Measurements from ENCODE around the gene ARMC8. TPM values are rescaled to one million over a fixed set of nuclear protein-coding genes. Genes with fewer than 3 reads are reported as not detected.

The ARMC8 gene
- total RNA-seq, 1 experiment from 2014 or later = 63.6 TPM

DNA sequence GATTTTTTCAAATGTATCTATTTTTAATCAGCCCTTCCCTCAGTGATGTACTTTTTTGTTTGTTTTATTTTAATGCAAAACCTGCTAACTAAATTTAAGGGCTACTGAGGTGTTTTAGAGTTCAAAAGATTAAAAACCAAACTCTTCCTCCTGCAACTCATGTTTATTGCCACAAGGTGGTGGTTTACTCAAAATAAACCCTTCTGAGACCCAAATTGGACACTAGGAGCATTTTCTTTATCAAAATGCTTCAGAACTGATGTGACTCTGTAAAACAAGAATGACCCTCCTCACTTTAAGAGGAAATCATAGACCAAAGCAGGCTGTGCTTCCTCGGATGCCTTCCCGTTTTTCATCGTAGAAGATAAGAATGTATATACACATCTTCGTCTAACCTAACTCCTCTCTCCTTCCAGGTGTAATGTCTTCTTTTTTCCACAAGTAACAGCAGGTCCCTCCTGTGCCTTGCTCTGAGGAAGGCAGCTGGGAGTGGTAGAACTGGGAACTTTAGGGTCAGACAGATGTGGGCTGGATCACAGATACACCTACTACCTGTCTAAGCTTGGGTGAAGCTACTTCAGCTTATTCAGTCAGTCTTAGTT, 145.5 kb downstream of the ARMC8 start:
- Mint-ChIP-seq H3K27ac (peak overlapping the region in 1 of 3 experiments; percentile 49; a peak in 1 of 7 replicates), H3K9me3 (no peaks in the 10 kb centered on the region), H3K27me3 (ENCODE audit: low read depth) (peaks cover 8% of the 10 kb centered on the region), H3K4me3 (no peak overlapping the region), H3K4me1 (peaks cover 34 to 43% of the 10 kb centered on the region in 2 experiments), H3K36me3 (ENCODE audit: insufficient read depth in 1 of 3, low read depth in 3 of 3) (no peaks in the 10 kb centered on the region)
- H3K14ac ChIP-seq (ENCODE audit: insufficient read depth, low read length) = no peak overlapping the region
- H3K56ac ChIP-seq (ENCODE audit: insufficient read length, low read depth, low read length) = no peak overlapping the region
- H4K20me1 ChIP-seq (ENCODE audit: control insufficient read depth, insufficient read depth, insufficient read length) = no peaks in the 10 kb centered on the region
- H3K27ac ChIP-seq (ENCODE audit: insufficient read length, low read depth, low read length) = no peak overlapping the region
- H3K23me2 ChIP-seq (ENCODE audit: insufficient read length, low read depth, low read length, poor library complexity, severe bottlenecking) = peaks cover 7% of the 10 kb centered on the region
- H2BK15ac ChIP-seq (ENCODE audit: low read depth, low read length) = no peak overlapping the region
- no peak overlapping the region for H3T11ph ChIP-seq (ENCODE audit: low read length)
- no peaks in the 10 kb centered on the region for H3K79me2 ChIP-seq (ENCODE audit: insufficient read depth, low read length)
- H4K8ac ChIP-seq (replicated peaks; ENCODE audit: insufficient read length, low read depth, low read length) = no peak overlapping the region
- TF ChIP-seq, protein P1, sequence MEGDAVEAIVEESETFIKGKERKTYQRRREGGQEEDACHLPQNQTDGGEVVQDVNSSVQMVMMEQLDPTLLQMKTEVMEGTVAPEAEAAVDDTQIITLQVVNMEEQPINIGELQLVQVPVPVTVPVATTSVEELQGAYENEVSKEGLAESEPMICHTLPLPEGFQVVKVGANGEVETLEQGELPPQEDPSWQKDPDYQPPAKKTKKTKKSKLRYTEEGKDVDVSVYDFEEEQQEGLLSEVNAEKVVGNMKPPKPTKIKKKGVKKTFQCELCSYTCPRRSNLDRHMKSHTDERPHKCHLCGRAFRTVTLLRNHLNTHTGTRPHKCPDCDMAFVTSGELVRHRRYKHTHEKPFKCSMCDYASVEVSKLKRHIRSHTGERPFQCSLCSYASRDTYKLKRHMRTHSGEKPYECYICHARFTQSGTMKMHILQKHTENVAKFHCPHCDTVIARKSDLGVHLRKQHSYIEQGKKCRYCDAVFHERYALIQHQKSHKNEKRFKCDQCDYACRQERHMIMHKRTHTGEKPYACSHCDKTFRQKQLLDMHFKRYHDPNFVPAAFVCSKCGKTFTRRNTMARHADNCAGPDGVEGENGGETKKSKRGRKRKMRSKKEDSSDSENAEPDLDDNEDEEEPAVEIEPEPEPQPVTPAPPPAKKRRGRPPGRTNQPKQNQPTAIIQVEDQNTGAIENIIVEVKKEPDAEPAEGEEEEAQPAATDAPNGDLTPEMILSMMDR (conservative IDR thresholded peaks at IDR 0.05) = peak; percentile 76
- H2BK12ac ChIP-seq (ENCODE audit: insufficient read length, low read depth, low read length) = no peak overlapping the region
- no peaks in the 10 kb centered on the region for H3K27me3 ChIP-seq (ENCODE audit: insufficient read depth, low read length)
- H2BK5ac ChIP-seq (ENCODE audit: insufficient read length, low read length) = no peak overlapping the region
- no peaks in the 10 kb centered on the region for H3K9me3 ChIP-seq (ENCODE audit: control insufficient read depth, low read depth, low read length)
- H2AK5ac ChIP-seq (ENCODE audit: insufficient read length, low read length) = no peak overlapping the region
- no peak overlapping the region for H4K5ac ChIP-seq (ENCODE audit: insufficient read length, low read depth, low read length)
- no peak overlapping the region for H3K4ac ChIP-seq (ENCODE audit: low read depth, low read length)
- peaks cover 11% of the 10 kb centered on the region for H3K4me1 ChIP-seq (ENCODE audit: insufficient read depth, low read length)
- no peak overlapping the region for H3K9ac ChIP-seq (ENCODE audit: extremely low read depth, insufficient read length, low read length)
- H2AFZ ChIP-seq (ENCODE audit: low read length) = no peak overlapping the region
- H2BK120ac ChIP-seq (ENCODE audit: low read depth, low read length, poor library complexity, severe bottlenecking) = no peak overlapping the region
- no CpG with 5 or more reads among the region's 4 CpGs for WGBS (ENCODE audit: extremely low coverage, insufficient read length, low lambda C conversion rate)
- H3K4me2 ChIP-seq (ENCODE audit: insufficient read depth, insufficient read length, low read length) = no peak overlapping the region
- H3K79me1 ChIP-seq (ENCODE audit: insufficient read depth, low read depth, low read length, poor library complexity, severe bottlenecking) = no peaks in the 10 kb centered on the region
- H3K18ac ChIP-seq (ENCODE audit: insufficient read length, low read depth, low read length) = no peak overlapping the region
- H2BK20ac ChIP-seq (ENCODE audit: low read depth, low read length, poor library complexity, severe bottlenecking) = no peak overlapping the region
- no peak for DNase-seq
- H4K91ac ChIP-seq (ENCODE audit: insufficient read length, low read depth, low read length) = no peak overlapping the region
- H3K23ac ChIP-seq (ENCODE audit: insufficient read length, low read depth, low read length) = no peak overlapping the region

Measured in H9 (cell line).